Smooth muscle cell of the umbilical artery (primary cell): ENCODE data around the gene PTPN14. TPM values are rescaled to one million over a fixed set of nuclear protein-coding genes. Genes with fewer than 3 reads are reported as not detected.

Experiments
- total RNA-seq: library from RNA; depleted of rRNA; stranded (reverse); fragments of >200 nt; gene quantifications from 2 replicates; pipeline ENCODE4 v1.2.3, GENCODE V29; 2014

The PTPN14 gene
- total RNA-seq = 49.6 and 111 TPM in 2 replicates

GRCh38 chr1:214551436-214552173, at the start of gene PTPN14:
Gene PTPN14, minus strand, starts transcription at chr1:214551602. Its CDS starts 86,799 bp downstream, at chr1:214464803.

Other genes with a start within 250 kb of the PTPN14 start
- gene CENPF, start 51.6 kb upstream of the PTPN14 start, total RNA-seq = 5.6 and 40.5 TPM in 2 replicates